Aorta (tissue), 5 donors: ENCODE measurements around the gene NKPD1. TPM values are rescaled to one million over a fixed set of nuclear protein-coding genes. Genes with fewer than 3 reads are reported as not detected.

ENCODE experiments used
- ATAC-seq: fragments of 200-7000 bp; cut with Tn5 transposase; one replicate; pipeline ENCODE4 v1.9.1; 2022; ENCODE audit warnings: moderate library complexity; ENCODE audit not compliant: low FRiP score
- DNase-seq, 2 donors: peaks; one replicate each; pipeline ENCODE4 v3.0.0-alpha.2; 2020
- H3K27ac ChIP-seq, 2 donors: one replicate each; pipeline ENCODE4 v1.5.1; 2013; ENCODE audit warnings: low read length in 2 of 2, mild to moderate bottlenecking in 2 of 2, moderate library complexity in 2 of 2, control low read depth in 1 of 2, inconsistent platforms in 1 of 2, low read depth in 1 of 2
- H3K27me3 ChIP-seq, 2 donors: one replicate each; pipeline ENCODE4 v1.6.1; 2013; ENCODE audit warnings: control low read depth in 1 of 2, low read length in 1 of 2, mild to moderate bottlenecking in 1 of 2, moderate library complexity in 1 of 2; ENCODE audit not compliant: insufficient read depth in 2 of 2, control insufficient read depth in 1 of 2
- H3K36me3 ChIP-seq, 2 donors: one replicate each; pipeline ENCODE4 v1.6.1; 2013; ENCODE audit warnings: control low read depth in 1 of 2, low read length in 1 of 2, mild to moderate bottlenecking in 1 of 2; ENCODE audit not compliant: insufficient read depth in 2 of 2, control insufficient read depth in 1 of 2
- H3K4me1 ChIP-seq, 2 donors: one replicate each; pipeline ENCODE4 v1.6.1; 2013; ENCODE audit warnings: low read length in 2 of 2, control low read depth in 1 of 2, mild to moderate bottlenecking in 1 of 2, moderate library complexity in 1 of 2; ENCODE audit not compliant: insufficient read depth in 2 of 2, control insufficient read depth in 1 of 2
- H3K4me3 ChIP-seq, 2 donors: one replicate each; pipeline ENCODE4 v1.5.1; 2013; ENCODE audit warnings: low read length in 2 of 2, control low read depth in 1 of 2, mild to moderate bottlenecking in 1 of 2
- H3K9me3 ChIP-seq: one replicate; pipeline ENCODE4 v1.6.1; 2013; ENCODE audit warnings: mild to moderate bottlenecking, low read length; ENCODE audit not compliant: control insufficient read depth
- WGBS, 2 donors: extraction: QIAGEN DNeasy Blood & Tissue Kit; methylation state at CpG; one replicate each; pipeline ENCODE4 v1.1.7; 2013; 5-methylcytosine and 5-hydroxymethylcytosine counted together
- intact Hi-C, 2 donors: fragments of 100-400 bp; cut with DNase I; formaldehyde crosslinking; loops; one replicate each; pipeline versions ENCODE4 v1.14.2 to v1.15.0; 2022
- polyA plus RNA-seq, 2 donors: library from polyadenylated mRNA; stranded (reverse); fragments of 200-250 nt; gene quantifications; one replicate each; pipeline ENCODE4 v1.2.3, GENCODE V29; 2013
- total RNA-seq, 2 donors: library from RNA; stranded (reverse); fragmentation: NEBNext Ultra II Directional; extraction: Animal tissue kit (Norgen Biotek cat#: 25700); gene quantifications; one replicate each; pipeline ENCODE4 v1.2.1, GENCODE V29; 2021
- donor health status: healthy with polysubstance abuse.
- donor health status: Bipolar disorder and iron deficiency.
- donor health status: DM: no; HTN: no; CAD: no.
- donor health status: DM: no; HTN: no; CAD: no.
- donor health status: DM: yes; HTN: yes; CAD: no.

The NKPD1 gene
- total and polyA plus RNA-seq, 4 donors, result 0.05 TPM; not detected in 3

DNA sequence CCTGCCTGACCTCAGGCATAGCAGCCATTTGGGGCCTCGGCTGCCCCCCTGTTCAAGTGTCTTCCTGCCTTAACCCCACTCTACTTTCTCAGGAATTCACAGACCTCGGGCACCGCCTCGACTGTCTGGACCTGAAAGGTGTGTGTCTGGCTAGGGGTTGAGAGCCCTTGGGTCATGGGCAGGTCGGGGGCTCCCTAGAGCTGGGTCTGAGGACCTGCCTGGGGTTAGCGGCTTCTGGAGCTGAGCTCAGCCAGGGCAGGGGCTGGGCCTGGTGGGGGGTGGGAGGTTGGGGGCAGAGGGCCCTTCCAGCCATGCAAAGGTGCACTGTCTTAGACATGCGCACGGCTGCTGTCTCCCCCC lies 20.7 kb downstream of the NKPD1 start:
- DNase-seq (no peak), ATAC-seq (no peak)
- 93% methylated on average over 8 of the region's 8 CpGs for WGBS, 2 donors
- Histone ChIP-seq H3K27ac (no peak overlapping the region), H3K36me3 (peaks cover 0 to 9% of the 10 kb centered on the region in 2 donors), H3K4me1 (no peaks in the 10 kb centered on the region), H3K4me3 (no peak overlapping the region), H3K27me3 (no peaks in the 10 kb centered on the region), H3K9me3 (no peaks in the 10 kb centered on the region)
- intact Hi-C loops, result no loop called here

DNA sequence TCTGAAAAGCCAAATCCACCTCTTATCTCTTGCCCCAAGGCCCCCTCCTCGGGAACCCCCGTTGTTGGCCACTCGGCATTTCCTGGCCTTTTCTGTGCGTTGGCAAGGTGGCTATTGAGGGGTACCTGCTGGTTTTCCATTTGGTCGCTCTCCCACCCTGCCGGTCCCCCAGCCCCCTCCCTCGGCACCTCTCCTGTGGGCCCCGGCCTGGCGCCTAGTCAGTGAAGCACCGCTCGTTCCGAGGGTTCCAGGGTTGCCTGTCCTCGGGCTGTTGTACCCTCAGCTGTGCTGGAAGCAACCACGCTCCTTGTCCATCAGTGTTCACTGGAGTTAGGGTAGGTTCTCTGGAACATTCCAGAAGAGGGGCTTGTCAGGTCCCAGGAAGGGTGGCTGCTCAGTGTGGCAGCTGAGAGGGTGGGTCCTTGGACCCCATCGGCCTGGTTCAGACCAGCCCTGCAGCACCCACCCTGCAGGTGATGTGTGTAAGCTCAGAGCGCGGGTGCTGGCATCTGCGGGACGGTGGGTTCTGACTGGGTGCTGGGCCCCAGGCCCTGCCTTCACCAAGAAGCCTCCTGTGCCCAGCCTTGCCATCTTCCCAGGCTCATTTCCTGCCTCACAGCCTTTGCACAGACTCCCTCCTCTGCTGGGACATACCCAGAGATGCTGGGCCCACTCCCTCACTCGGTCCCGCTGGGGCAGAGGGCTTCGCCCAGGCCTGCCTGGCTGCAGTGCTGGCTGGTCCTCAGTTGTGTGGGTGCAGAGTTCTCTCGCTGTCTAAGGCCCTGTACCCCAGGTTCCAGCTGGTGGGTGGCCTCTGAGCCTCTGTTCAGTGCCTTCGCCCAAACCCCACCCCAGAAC lies 21.3 kb downstream of the NKPD1 start:
- Histone ChIP-seq H3K4me3 (no peak overlapping the region), H3K27ac (no peak overlapping the region), H3K4me1 (no peaks in the 10 kb centered on the region), H3K9me3 (no peaks in the 10 kb centered on the region), H3K27me3 (no peaks in the 10 kb centered on the region), H3K36me3 (peaks cover 0 to 9% of the 10 kb centered on the region in 2 donors)
- no peak for ATAC-seq
- 93 to 94% methylated on average over 22 to 24 of the region's 24 CpGs for WGBS, 2 donors
- no peak for DNase-seq
- intact Hi-C loops, result no loop called here

DNA sequence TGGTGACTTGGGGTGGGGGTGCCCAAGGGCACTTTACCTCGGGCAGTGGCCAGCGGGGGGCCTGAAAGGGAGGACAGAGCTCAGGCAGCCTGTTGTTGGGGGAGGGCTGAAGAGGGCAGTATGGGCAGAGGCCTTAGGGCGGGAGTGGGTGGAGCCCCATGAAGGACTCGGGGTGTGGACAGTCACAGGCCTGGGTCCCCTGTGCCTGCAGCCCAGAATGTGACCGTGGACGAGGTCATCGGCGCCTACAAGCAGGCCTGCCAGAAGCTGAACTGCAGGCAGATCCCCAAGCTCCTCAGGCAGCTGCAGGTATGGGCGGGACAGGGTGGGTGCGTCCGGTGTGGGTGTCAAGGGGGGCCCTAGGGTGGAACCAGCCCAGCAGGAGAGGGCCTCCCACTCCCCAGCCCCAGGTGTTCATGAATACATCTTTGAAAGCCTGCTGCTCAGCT lies 22.5 kb downstream of the NKPD1 start:
- Histone ChIP-seq H3K27ac (no peak overlapping the region), H3K27me3 (no peaks in the 10 kb centered on the region), H3K4me1 (no peaks in the 10 kb centered on the region), H3K36me3 (peaks cover 0 to 7% of the 10 kb centered on the region in 2 donors), H3K4me3 (no peak overlapping the region), H3K9me3 (no peaks in the 10 kb centered on the region)
- intact Hi-C loops, result no loop called here
- DNase-seq (no peak), ATAC-seq (no peak)
- WGBS, 2 donors, result 84 to 90% methylated on average over 7 to 11 of the region's 11 CpGs

DNA sequence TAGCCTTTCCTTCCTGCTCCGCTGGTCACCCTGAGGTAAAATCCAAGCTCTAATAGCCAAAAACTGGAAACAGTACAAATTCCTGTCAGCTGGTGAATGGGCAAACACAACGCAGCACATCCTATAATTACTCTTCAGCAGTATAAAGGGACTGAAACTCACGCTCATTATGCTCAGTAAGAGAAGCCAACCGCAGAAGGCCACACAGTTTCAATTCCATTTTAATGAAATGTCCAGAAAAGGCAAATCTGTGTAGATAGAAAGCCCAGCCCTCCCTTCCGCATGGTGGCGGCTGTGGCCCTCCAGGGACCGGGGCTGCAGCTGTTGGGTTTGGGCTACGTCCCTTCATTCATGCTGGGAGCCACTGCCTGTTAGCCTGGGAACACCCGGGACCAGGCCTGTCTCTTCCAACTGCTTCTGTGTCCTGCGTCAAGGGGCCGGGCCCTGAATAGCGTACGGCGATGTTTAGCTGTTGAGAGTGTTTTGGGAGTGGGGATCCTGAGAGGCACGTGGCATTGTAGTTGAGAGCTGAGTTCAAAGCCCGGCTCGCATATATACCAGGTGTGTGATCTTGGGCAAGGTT lies 23.5 kb downstream of the NKPD1 start:
- intact Hi-C loops, result no loop called here
- H3K9me3 ChIP-seq, result no peaks in the 10 kb centered on the region
- H3K27ac ChIP-seq, result no peak overlapping the region
- ATAC-seq, result no peak
- 83% methylated on average over 17 of the region's 17 CpGs for WGBS, 2 donors
- H3K27me3 ChIP-seq, result no peaks in the 10 kb centered on the region
- H3K4me1 ChIP-seq, result no peaks in the 10 kb centered on the region
- H3K4me3 ChIP-seq, result no peak overlapping the region
- no peak for DNase-seq
- H3K36me3 ChIP-seq, result peaks cover 0 to 5% of the 10 kb centered on the region in 2 donors

DNA sequence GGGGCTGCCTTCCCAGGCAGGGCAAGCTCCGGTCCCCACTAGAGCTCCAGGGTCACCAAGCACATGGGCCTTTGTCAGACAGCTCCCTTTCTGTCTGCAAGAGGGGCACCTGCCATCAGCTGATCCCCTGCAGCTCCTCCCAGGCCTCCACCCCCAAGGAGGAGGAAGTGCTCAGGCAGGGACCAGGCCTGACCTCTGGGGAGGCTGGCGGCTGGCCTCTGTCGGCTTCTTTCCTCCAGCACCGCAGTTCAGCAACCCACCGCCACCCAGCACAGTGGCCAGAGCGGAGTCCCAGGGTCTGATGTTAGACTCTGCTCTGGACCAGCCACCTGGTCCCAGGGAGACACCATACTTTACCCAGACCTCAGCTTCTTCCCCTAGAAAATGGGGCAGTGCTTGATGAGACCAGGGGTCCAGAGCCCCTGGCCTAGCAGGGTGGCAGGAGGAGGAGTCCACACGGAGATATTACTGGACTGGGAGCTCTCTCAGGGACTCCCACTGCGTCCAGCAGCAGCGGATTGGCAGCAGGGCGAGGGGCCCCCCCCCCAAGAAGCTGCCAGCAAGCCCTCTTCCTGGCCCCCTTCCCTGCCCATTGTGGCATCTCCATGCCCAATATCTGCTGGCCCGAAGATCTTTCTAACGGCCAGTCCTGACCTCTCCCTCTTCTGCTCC lies 24.1 kb downstream of the NKPD1 start:
- H3K36me3 ChIP-seq, result no peaks in the 10 kb centered on the region
- intact Hi-C loops, result no loop called here
- no peaks in the 10 kb centered on the region for H3K4me1 ChIP-seq
- no peaks in the 10 kb centered on the region for H3K9me3 ChIP-seq
- H3K27ac ChIP-seq, result no peak overlapping the region
- DNase-seq (no peak), ATAC-seq (no peak)
- 84 to 87% methylated on average over 12 of the region's 12 CpGs for WGBS, 2 donors
- no peaks in the 10 kb centered on the region for H3K27me3 ChIP-seq
- no peak overlapping the region for H3K4me3 ChIP-seq

DNA sequence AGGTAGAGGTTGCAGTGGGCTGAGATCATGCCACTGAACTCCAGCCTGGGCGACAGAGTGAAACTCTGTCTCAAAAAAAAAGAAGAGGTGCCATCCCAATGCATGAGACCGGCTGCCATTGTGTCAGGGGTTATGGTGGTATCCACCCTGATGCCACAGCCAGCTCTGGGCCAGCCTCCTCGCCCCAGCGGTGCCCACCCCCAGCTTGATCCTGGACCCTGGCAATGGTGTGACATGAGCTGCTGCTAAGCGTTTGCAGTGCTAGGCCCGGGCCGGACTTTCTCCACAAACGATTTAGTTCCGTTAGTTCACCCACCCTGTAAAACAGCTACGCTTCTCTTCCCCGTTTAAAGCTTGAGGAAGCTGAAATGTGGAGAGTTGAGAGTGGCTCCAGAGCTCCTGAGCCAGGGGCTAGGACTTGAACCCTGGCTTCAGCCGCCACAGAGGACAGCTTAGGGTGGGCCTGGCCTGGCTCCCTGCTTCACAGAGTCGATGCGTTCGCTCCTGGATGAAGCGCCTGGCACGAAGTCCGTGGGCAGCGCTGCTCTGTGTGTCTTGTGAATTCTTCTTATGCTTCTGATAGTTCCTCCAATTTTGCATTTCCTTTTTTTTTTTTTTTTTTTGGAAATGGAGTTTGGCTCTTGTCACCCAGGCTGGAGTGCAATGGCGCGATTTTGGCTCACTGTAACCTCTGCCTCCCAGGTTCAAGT lies 25.5 kb downstream of the NKPD1 start:
- no peaks in the 10 kb centered on the region for H3K9me3 ChIP-seq
- H3K27me3 ChIP-seq, result no peaks in the 10 kb centered on the region
- no peak overlapping the region for H3K27ac ChIP-seq
- ATAC-seq (no peak), DNase-seq (no peak)
- H3K4me1 ChIP-seq, result no peaks in the 10 kb centered on the region
- no peak overlapping the region for H3K4me3 ChIP-seq
- intact Hi-C loops, result no loop called here
- 96 to 97% methylated on average over 21 of the region's 21 CpGs for WGBS, 2 donors
- no peaks in the 10 kb centered on the region for H3K36me3 ChIP-seq

DNA sequence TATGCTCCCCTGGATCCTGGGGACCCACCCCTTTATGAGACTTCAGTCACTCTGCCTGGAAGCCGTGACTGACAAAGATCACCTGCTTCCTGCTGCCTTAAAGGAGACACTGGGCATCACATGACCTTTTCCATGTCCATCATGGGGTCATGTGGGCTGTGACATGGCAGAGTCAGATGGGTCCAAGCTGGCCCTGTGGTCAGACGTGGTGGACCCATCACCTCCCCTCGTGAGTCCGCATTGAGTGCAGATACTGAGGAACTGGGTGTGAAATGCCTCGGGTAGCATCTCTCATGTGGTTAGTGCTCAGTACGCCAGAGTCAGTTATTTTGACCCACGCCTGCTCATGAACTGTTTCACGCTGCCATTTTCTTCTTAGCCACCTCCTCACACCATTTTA lies 27.1 kb downstream of the NKPD1 start:
- no peak for DNase-seq
- ATAC-seq, result no peak
- no peaks in the 10 kb centered on the region for H3K9me3 ChIP-seq
- intact Hi-C loops, result no loop called here
- no peaks in the 10 kb centered on the region for H3K4me1 ChIP-seq
- H3K27ac ChIP-seq, result no peak overlapping the region
- H3K36me3 ChIP-seq, result no peaks in the 10 kb centered on the region
- WGBS, 2 donors, result 90 to 92% methylated on average over 8 of the region's 8 CpGs
- H3K4me3 ChIP-seq, result no peak overlapping the region
- H3K27me3 ChIP-seq, result no peaks in the 10 kb centered on the region

DNA sequence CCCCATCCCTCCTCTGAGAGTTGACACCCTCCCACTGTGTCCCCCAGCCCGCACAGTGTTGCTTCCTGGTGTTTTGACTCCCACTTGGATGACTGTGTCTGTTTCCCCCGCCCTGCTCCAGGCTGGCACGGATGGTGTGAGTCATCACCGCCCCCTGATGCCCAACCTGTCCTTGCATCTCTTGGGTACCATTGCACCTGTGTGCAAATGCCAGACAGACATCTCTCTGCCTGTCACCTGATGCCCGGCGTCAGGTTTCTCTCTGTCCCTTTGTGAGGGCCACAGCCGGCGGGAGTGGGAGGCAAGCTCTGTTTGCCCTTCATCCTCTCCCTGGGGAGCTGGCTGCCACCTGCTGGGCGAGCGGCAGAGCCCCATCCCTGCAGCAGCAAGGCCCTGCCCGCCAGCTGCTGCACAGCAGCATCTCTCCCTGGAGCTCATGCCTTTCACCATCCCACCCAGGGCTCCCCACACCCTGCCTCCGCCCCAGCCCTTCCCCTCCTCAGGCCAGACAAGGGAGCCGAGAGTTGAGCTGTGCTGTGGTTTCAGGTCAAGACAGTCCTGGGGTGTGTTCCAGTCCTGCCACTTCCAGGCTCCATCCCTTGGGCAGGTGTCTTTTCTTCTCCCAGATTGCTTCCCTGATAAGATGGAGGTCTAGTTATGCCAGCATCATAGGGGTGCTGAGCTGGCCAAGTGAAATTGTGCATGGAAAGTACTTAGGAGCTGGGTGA lies 29.7 kb downstream of the NKPD1 start:
- ATAC-seq (no peak), DNase-seq (no peak)
- intact Hi-C loops, result no loop called here
- 61 to 62% methylated on average over 13 of the region's 13 CpGs for WGBS, 2 donors
- Histone ChIP-seq H3K27ac (no peak overlapping the region), H3K36me3 (no peaks in the 10 kb centered on the region), H3K27me3 (no peaks in the 10 kb centered on the region), H3K9me3 (no peaks in the 10 kb centered on the region), H3K4me1 (no peaks in the 10 kb centered on the region), H3K4me3 (no peak overlapping the region)
